GM10266 (cell line): ENCODE measurements around the gene SRRT.
"Not testable (repeated sequence)": the region's sequence is repeated elsewhere in the genome, so short reads cannot be mapped to it uniquely, and the experiment has no call there.

Experiments used
- DNase-seq: peaks from one replicate; pipeline ENCODE4 v3.0.0; 2012; ENCODE audit errors: extremely low spot score
- TF ChIP-seq, protein P1 (sequence below): IDR thresholded peaks from 2 replicates; pipeline ENCODE4 v1.5.1; 2012; ENCODE audit warnings: mild to moderate bottlenecking, low read depth; ENCODE audit not compliant: control insufficient read depth, insufficient read depth; ENCODE audit errors: missing control alignments

SRRT gene

DNA sequence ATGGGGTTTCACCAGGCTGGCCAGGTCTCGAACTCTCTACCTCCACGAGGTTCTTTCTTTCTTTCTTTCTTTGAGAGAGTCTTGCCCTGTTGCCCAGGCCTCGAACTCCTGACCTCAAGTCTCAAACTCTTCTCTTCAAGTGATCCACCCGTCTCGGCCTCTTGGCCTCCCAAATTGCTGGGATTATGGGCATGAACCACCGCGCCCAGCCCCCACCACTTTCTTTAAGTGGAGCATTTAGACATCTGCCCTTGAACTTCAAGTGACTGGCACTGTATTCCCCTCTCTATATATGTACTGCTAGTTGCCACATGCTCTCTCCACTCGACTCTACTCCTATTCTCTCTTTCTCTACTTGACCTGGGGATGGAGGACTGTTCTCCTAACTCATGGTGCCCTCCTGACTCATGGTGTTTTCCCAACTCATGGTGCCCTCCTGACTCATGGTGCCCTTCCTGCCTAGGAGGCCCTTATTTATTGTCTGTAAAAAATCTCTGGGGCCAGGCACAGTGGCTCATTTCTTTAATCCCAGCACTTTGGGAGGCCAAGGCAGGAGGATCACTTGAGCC, 40.1 kb downstream of the SRRT start:
- no peak for DNase-seq
- TF ChIP-seq, protein P1, sequence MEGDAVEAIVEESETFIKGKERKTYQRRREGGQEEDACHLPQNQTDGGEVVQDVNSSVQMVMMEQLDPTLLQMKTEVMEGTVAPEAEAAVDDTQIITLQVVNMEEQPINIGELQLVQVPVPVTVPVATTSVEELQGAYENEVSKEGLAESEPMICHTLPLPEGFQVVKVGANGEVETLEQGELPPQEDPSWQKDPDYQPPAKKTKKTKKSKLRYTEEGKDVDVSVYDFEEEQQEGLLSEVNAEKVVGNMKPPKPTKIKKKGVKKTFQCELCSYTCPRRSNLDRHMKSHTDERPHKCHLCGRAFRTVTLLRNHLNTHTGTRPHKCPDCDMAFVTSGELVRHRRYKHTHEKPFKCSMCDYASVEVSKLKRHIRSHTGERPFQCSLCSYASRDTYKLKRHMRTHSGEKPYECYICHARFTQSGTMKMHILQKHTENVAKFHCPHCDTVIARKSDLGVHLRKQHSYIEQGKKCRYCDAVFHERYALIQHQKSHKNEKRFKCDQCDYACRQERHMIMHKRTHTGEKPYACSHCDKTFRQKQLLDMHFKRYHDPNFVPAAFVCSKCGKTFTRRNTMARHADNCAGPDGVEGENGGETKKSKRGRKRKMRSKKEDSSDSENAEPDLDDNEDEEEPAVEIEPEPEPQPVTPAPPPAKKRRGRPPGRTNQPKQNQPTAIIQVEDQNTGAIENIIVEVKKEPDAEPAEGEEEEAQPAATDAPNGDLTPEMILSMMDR: no peak

DNA sequence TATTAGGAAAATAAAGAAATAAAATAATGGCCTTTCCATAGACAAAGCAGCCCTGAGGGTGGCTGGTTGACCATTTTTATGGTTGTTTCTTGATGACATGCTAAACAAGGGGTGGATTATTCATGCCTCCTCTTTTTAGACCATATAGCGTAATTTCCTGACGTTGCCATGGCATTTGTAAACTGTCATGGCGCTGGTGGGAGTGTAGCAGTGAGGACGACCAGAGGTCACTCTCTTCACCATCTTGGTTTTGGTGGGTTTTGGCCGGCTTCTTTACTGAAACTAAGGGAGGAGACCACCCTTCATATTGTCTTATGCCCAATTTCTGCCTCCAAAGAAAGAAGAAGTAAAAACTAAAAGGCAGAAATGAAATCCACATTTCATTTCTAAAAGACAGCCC, 44.4 kb downstream of the SRRT start:
- DNase-seq: not testable (repeated sequence)

DNA sequence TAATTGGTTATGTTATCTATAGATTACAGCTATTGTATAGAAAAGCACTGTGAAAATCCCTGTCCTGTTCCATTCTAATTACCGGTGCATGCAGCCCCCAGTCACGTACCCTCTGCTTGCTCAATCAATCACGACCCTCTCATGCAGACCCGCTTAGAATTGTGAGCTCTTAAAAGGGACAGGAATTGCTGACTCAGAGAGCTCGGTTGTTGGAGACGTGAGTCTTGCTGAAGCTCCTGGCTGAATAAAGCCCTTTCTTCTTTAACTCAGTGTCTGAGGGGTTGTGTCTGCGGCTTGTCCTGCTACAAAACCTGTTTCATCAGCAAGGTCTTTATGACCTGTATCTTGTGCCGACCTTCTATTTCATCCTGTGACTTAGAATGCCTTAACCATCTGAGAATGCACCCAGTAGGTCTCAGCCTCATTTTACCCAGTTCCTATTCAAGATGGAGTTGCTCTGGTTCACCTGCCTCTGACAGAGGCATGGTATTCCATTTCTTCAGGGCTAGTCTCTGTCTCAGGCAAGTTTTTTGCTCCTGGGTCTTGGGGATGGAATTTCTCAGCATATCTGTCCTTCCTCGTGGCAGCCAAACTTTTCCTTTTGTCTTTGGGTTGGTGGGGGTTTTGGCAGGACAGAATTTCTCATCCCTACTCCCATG, 45.0 kb downstream of the SRRT start:
- DNase-seq: not testable (repeated sequence)

DNA sequence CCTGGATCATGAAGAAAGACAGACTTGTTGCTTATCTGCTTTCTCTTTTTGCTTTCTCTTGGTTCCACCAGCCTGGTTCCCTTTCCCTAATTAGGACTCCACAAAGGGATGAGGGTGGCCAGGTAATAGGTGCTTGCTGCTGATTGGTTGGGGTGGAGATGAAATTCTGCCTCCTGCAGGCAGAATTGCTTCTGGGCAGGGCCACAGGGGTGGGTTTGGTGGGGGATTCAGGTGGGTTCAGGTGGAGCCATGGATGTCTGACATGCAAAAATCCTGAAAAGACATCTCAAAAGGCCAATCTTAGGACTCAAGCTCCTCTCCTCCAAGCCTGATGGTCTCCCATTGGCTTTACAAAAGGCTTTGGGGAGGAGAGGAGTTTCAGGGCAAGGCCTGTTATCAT, 46.1 kb downstream of the SRRT start:
- no peak for DNase-seq
- TF ChIP-seq, protein P1: no peak

DNA sequence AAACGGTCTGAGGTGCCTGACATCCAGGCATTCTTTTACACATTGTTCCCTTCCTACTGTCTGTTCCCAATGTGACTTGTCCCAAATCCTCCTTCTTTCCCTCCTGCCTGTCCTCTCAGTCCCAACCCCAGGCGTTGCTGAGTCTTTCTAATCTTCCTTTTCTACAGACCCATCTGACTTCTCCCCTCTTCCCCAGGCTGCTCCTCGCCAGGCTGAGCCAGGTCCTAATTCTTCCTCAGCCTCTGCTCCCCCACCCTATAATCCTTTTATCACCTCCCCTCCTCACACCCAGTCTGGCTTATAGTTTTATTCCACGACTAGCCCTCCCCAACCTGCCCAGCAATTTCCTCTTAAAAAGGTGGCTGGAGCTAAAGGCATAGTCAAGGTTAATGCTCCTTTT, 48.7 kb downstream of the SRRT start:
- not testable (repeated sequence) for DNase-seq

DNA sequence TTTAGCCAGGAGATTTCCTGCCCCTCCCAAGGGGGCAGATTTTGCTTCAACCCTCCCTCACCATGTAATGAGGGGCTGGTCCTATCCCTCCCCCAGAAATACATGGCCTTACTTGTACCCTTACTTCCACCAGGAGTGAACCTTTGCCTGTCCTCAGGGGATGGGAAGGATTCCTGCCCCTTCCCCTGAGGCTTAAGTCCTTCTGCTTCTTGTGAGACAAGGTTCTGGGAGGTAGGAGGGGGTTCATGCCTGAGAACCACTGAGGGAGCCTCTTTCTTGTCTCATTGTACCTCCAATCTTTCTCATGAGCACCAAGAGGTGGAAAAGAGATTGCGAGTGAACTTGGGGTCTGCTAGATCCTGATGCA, 54.9 kb downstream of the SRRT start:
- no peak for DNase-seq
- TF ChIP-seq, protein P1: no peak

DNA sequence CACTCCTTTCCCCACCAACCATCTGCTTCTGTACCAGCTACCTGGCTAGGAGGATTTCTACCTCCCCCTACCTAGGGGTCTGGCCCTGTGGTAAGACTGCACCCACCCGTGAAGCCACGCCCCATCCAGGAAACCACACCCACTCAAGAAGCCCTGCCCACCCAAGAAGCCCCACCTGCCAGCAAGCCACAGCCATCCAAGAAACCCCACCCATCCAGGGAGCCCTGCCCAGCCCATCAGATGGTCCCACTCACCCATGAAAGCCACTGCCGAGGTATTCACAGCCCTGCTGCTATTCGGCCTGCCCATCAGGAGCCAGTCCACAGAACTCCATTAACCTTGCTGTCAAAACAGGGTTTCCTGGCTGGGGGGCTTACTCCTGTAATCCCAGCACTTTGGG, 58.8 kb downstream of the SRRT start:
- no peak for DNase-seq
- TF ChIP-seq, protein P1: no peak

DNA sequence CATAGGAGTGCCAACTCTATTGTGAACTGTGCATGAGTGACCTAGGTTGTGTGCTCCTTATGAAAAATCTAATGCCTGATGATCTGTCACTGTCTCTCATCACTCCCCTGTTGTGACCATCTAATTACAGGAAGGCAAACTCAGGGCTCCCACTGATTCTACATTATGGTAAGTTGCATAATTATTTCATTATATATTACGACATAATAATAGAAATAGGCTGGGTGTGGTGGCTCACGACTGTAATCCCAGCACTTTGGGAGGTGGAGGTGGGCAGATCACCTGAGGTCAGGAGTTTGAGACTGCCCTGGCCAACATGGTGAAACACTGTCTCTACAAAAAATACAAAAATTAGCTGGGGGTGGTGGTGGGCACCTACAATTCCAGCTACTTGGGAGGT, 60.5 kb downstream of the SRRT start:
- not testable (repeated sequence) for DNase-seq

DNA sequence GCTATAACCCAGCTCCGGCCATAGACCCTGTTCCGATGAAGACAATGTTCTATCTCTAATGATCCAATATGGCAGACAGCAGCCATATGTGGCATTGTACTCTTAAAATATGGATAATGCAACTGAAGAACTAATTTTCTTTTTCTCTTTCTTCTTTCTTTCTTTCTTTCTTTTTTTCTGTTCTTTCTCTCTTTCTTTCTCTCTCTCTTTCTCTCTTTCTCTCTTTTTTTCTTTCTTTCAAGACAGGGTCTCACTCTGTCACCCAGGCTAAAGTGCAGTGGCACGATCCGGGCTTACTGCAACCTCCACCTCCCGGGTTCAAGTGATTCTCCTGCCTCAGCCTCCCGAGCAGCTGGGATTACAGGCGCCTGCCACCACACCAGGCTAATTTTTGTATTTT, 61.3 kb downstream of the SRRT start:
- not testable (repeated sequence) for DNase-seq
